GM12891 (cell line): ENCODE measurements around the gene POPDC2.

Experiments
- POLR2A ChIP-seq: IDR thresholded peaks from 2 replicates; pipeline ENCODE4 v1.6.1; 2011; ENCODE audit warnings: low read depth, low read length, control low read depth
- POLR2AphosphoS5 ChIP-seq: IDR thresholded peaks from 2 replicates; pipeline ENCODE4 v1.6.1; 2011; ENCODE audit warnings: low read depth, low read length, control low read depth
- SPI1 ChIP-seq: IDR thresholded peaks from 2 replicates; pipeline ENCODE4 v1.6.1; 2011; ENCODE audit warnings: low read depth, low read length, control low read depth
- TAF1 ChIP-seq: IDR thresholded peaks from 2 replicates; pipeline ENCODE4 v1.6.1; 2011; ENCODE audit warnings: low read depth, low read length, control low read depth

- no peak for TF ChIP-seq TAF1
- no peak for TF ChIP-seq POLR2A
- TF ChIP-seq POLR2AphosphoS5, result no peak
- no peak for TF ChIP-seq SPI1
Measured at GRCh38 chr3:119635719-119636118, 24.7 kb downstream of the POPDC2 start.
